Activated CD4-positive, alpha-beta T cell treated with anti-CD3 and anti-CD28 coated beads, Interleukin-2, amount 10 ng/mL, durations not matched to agents 24 days and 14 days (primary cell): ENCODE results near the gene HS6ST1. TPM values are rescaled to one million over a fixed set of nuclear protein-coding genes. Genes with fewer than 3 reads are reported as not detected.

ENCODE experiments used
- DNase-seq: peaks from one replicate; pipeline ENCODE4 v3.0.0; 2022
- H3K27ac Mint-ChIP-seq: one replicate; pipeline ENCODE4 v1.8.0; 2022; ENCODE audit warnings: mild to moderate bottlenecking, mixed read lengths
- H3K27me3 Mint-ChIP-seq: one replicate; pipeline ENCODE4 v1.8.0; 2022; ENCODE audit warnings: mixed read lengths
- H3K36me3 Mint-ChIP-seq: one replicate; pipeline ENCODE4 v1.8.0; 2022; ENCODE audit warnings: low read depth, mild to moderate bottlenecking, mixed read lengths
- H3K4me1 Mint-ChIP-seq: one replicate; pipeline ENCODE4 v1.8.0; 2021; ENCODE audit warnings: mixed read lengths
- H3K4me3 Mint-ChIP-seq: one replicate; pipeline ENCODE4 v1.8.0; 2022; ENCODE audit warnings: mild to moderate bottlenecking, moderate library complexity, mixed read lengths
- H3K9me3 Mint-ChIP-seq: one replicate; pipeline ENCODE4 v1.8.0; 2021; ENCODE audit warnings: mixed read lengths
- intact Hi-C: fragments of 100-400 bp; cut with micrococcal nuclease; formaldehyde crosslinking; loops from one replicate; pipeline ENCODE4 v1.15.1; 2023
- total RNA-seq: library from RNA; stranded (reverse); gene quantifications from 2 replicates; pipeline ENCODE4 v1.2.3, GENCODE V29; 2022

HS6ST1 gene
- total RNA-seq, 1 donor from 2014 or later, result 20.1 TPM

DNA sequence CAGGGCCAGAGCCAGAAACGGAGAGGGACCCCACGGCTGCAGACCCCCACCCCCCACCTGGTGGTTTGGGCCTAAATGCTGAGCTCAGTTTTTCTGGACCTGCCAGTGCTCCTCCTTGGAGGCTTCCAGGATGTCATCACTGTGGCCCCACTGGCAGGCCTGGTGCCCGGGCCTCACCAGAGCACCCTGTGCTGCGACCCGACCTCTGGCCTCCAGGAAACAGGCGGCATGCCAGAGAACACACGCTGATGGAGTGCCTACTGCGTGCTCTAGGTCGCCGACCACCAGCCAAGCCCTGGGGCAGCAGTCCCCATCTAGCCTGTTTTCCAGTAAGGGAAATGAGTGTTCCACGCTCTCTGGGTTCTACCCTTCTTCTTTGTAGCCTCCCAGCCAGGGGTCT lies 33.8 kb downstream of the HS6ST1 start:
- no peak for DNase-seq
- no peaks in the 10 kb centered on the region for H3K27me3 Mint-ChIP-seq
- intact Hi-C loops, result no loop called here

DNA sequence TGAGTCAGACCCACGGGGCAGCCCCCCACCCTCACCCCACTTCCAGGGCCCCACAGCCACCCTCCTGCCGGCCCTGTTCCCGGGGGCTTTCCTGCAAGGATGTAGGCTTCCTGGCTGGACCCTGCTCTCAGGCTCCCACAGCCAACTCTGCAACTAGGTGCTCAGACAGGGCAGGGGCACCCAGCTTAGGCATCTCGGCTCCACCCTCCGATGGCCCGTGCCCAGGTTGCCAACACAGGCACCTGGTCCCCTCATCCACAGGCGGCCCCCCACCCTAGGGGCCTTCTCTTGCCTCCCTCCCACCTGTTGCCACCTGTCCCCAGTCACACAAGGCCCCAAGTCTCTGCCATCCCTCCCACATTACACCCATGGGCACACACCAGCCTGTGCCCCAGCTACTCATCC lies 34.6 kb downstream of the HS6ST1 start:
- Mint-ChIP-seq H3K4me3 (no peak overlapping the region), H3K9me3 (no peaks in the 10 kb centered on the region), H3K27ac (no peak overlapping the region), H3K4me1 (peaks cover 9% of the 10 kb centered on the region), H3K27me3 (no peaks in the 10 kb centered on the region), H3K36me3 (no peaks in the 10 kb centered on the region)
- no peak for DNase-seq
- intact Hi-C loops, result no loop called here

More for the DNA sequence above, 33.8 kb downstream of the HS6ST1 start:
- Mint-ChIP-seq H3K36me3 (no peaks in the 10 kb centered on the region), H3K4me1 (peaks cover 7% of the 10 kb centered on the region), H3K4me3 (no peak overlapping the region), H3K27ac (no peak overlapping the region), H3K9me3 (no peaks in the 10 kb centered on the region)

DNA sequence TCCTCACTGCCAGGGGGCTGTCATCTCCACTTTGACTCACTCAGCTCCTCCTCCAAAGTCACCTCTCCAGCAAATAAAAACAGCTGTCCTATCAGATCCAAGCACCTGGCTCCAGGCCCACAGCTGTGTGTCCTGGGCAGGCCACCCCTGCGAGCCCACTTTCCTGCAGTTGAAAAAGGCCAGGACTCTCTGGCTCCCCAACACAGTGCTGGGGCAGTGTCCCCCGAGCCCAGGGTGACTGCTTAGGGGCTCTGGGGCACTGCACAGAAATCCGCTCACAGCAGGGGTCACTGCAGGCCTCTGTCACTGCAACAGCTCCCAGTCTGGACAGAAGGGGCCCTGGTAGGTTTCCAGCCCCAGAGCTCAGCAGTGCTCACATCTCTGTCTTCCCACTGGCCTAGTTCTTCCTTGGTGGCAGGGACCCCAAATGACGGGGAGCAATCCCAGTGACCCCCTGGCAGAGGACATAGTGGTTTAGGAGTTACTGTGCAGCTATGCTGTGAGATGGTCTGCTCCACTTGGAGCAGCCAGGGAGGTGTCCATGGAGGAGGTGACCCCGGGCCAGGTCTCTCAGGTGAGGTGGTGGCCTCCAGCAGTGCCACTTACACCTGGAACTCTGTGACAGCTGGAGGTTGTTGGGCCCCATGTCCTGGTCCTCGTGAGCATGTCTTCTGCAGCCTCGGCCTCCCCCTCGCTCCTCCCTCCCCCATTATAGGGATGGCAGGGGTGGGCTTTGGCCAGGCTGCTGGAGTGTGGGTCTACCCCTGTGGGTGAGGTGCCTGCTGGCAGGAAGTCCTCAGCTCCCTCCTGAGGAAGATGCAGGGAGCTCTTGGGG lies 35.5 kb downstream of the HS6ST1 start:
- H3K27ac Mint-ChIP-seq, result no peak overlapping the region
- H3K9me3 Mint-ChIP-seq, result no peaks in the 10 kb centered on the region
- H3K27me3 Mint-ChIP-seq, result no peaks in the 10 kb centered on the region
- no peak overlapping the region for H3K4me3 Mint-ChIP-seq
- DNase-seq, result no peak
- intact Hi-C loops, result no loop called here
- H3K36me3 Mint-ChIP-seq, result no peaks in the 10 kb centered on the region
- peaks cover 9% of the 10 kb centered on the region for H3K4me1 Mint-ChIP-seq

DNA sequence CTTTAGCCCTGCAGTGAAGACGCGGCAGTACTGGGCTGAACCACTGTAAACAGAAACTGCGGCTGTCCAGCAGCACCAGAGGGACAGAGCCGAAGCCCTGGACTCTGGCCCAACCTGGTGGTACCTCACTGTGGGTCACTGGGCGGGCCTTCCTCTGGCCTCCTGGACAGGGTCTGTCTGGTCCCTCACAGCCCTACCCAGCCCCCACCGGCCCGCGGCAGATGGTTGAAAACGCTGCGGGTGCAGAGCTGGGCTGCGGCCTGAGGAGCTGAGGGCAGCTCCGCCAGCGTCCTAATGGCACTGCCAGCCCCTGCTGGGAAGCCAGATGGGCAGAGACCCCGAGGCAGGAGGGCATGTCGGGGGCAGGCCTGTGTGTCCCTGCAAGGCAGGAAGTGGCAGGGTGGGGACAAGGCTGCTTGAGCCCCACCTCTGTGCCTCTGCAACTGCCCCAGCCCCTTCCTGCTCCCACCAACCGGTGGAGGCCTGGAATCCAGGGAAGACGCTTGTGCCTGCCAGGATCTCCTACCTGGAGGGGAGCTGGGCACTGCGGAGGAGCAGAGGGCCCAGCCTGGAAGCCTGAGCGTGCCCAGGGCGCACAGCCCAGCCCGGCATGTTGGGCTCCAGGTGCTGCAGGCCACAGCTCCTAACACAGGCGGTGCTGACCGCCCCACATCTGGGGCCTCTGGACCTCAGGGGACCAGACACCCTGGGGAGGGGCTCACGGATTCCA lies 36.3 kb downstream of the HS6ST1 start:
- DNase-seq, result no peak
- no peak overlapping the region for H3K27ac Mint-ChIP-seq
- peaks cover 9% of the 10 kb centered on the region for H3K4me1 Mint-ChIP-seq
- intact Hi-C loops, result no loop called here
- H3K9me3 Mint-ChIP-seq, result no peaks in the 10 kb centered on the region
- H3K4me3 Mint-ChIP-seq, result no peak overlapping the region
- no peaks in the 10 kb centered on the region for H3K27me3 Mint-ChIP-seq
- no peaks in the 10 kb centered on the region for H3K36me3 Mint-ChIP-seq

DNA sequence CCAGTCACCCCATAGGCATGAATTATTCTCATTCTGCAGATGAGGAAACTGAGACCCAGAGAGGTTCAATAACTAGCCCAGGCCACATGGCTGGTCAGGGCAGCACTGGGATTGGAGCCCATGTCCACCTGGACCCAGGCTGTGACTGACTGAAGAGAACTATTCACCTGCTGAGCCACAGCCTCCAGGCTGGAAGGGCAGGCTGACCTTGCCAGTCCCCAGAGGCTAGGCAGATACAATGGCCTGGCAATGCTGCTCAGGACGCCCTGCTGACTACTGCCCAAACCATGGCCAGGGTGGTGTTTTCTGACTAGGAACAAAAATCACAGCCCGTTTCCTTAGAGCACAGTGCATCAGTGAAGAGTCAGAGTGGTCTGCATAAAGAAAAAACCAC lies 36.8 kb downstream of the HS6ST1 start:
- H3K36me3 Mint-ChIP-seq, result no peaks in the 10 kb centered on the region
- H3K27me3 Mint-ChIP-seq, result no peaks in the 10 kb centered on the region
- intact Hi-C loops, result no loop called here
- H3K4me1 Mint-ChIP-seq, result peaks cover 9% of the 10 kb centered on the region
- no peaks in the 10 kb centered on the region for H3K9me3 Mint-ChIP-seq
- no peak overlapping the region for H3K27ac Mint-ChIP-seq
- no peak overlapping the region for H3K4me3 Mint-ChIP-seq
- DNase-seq, result no peak

DNA sequence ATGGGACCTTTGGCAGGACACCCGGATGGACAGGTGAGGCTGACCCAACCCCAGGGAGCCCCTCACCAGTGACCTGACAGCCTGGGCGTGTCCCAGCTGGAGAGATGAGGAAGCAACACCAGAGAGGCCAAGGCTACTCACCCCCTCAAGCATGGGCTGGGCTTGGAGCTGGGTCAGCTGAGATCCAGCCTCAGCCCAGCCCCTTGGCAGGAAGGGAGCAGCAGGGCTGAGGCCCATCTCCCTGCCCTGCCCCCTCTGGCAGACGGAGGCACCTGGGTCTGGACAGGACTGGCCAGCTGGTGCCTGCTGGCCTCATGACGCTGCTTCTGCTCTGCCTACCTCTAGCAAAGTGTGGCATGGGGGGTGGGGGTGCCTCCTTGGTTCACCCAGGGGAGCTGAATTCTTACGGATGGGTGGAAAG lies 37.8 kb downstream of the HS6ST1 start:
- no peaks in the 10 kb centered on the region for H3K27me3 Mint-ChIP-seq

DNA sequence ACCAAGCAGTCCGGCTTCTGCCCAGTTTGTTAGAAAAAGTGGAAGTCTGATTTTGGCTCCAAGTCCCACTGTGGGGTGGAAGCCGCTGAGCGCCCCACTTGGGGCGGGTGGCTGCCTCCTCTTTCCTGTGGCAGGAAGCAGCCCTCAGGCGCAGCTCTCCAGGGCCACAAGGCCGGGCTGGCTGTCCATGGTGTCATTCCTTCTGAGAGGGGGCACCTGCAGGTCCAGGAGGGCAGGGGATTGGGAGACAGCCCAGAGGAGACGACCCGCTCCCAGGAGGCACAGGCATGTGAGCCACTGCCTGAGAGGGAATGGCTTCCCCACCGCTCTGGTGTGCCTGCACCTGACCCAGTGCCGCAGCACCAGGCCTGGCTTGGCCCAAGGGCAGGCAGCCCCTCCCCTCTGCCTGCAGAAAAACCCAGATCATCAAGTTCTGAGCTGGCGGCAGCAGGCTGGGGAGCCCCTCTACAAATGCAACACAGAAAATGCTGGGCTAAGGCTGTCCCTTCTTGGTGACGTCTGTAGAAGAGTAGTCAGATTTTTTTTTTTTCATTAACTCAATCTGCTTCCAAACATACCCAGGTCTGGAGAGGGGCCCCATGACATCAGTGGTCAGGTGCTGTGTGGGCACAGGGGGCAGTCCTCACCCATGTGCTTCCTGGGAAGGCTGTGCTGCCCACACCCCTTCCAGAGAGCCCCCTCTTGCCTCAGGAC lies 38.4 kb downstream of the HS6ST1 start:
- Mint-ChIP-seq H3K4me1 (peaks cover 9% of the 10 kb centered on the region), H3K4me3 (no peak overlapping the region), H3K36me3 (no peaks in the 10 kb centered on the region), H3K9me3 (no peaks in the 10 kb centered on the region), H3K27me3 (no peaks in the 10 kb centered on the region), H3K27ac (no peak overlapping the region)
- no peak for DNase-seq
- intact Hi-C loops, result no loop called here

More for the DNA sequence above, 37.8 kb downstream of the HS6ST1 start:
- DNase-seq, result no peak
- H3K4me1 Mint-ChIP-seq, result peaks cover 9% of the 10 kb centered on the region
- H3K27ac Mint-ChIP-seq, result no peak overlapping the region
- H3K4me3 Mint-ChIP-seq, result no peak overlapping the region
- no peaks in the 10 kb centered on the region for H3K36me3 Mint-ChIP-seq
- intact Hi-C loops, result no loop called here
- no peaks in the 10 kb centered on the region for H3K9me3 Mint-ChIP-seq

DNA sequence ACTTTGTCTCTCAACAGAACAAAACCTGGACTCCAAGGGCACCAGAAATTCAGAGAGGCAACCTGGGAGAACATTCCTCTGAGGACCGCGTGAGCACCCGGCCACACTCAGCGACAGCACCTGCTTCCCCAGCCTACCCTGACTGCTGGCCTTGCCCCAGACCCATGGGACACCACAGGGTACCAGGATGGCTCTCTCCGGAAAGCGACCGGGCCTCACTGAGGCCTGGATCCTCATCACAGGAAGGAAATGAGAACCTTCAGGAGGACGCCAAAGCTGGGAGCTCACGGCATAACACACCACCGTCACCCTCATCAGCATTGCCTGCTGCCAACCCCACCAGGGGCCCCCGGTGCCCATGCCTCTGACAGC lies 38.9 kb downstream of the HS6ST1 start:
- Mint-ChIP-seq H3K4me1 (peaks cover 9% of the 10 kb centered on the region), H3K4me3 (no peak overlapping the region), H3K36me3 (peaks cover 5% of the 10 kb centered on the region), H3K27me3 (no peaks in the 10 kb centered on the region), H3K9me3 (no peaks in the 10 kb centered on the region), H3K27ac (no peak overlapping the region)
- no peak for DNase-seq
- intact Hi-C loops, result no loop called here

DNA sequence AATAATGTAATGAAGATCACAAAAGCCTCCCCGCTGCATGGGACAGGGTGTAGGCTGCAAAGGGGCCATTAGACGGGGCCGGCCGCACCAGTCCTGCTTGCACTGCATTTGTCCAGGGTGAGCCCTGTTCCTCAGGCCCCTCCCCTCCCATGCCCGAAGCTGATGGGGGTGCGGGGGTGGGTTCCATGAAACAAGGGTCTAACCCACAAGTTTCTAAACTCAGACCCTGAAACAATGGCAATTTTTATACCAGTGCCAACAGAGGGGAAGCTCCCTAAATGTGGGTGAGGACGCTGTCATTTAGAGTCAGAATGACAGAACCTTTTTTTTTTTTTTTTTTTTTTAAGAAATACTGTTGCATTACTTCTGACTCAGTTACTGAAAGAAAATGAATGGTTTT lies 39.7 kb downstream of the HS6ST1 start:
- intact Hi-C loops, result no loop called here
- Mint-ChIP-seq H3K27me3 (no peaks in the 10 kb centered on the region), H3K4me3 (no peak overlapping the region), H3K36me3 (peaks cover 10% of the 10 kb centered on the region), H3K4me1 (peaks cover 9% of the 10 kb centered on the region), H3K9me3 (peaks cover 4% of the 10 kb centered on the region), H3K27ac (no peak overlapping the region)
- no peak for DNase-seq

DNA sequence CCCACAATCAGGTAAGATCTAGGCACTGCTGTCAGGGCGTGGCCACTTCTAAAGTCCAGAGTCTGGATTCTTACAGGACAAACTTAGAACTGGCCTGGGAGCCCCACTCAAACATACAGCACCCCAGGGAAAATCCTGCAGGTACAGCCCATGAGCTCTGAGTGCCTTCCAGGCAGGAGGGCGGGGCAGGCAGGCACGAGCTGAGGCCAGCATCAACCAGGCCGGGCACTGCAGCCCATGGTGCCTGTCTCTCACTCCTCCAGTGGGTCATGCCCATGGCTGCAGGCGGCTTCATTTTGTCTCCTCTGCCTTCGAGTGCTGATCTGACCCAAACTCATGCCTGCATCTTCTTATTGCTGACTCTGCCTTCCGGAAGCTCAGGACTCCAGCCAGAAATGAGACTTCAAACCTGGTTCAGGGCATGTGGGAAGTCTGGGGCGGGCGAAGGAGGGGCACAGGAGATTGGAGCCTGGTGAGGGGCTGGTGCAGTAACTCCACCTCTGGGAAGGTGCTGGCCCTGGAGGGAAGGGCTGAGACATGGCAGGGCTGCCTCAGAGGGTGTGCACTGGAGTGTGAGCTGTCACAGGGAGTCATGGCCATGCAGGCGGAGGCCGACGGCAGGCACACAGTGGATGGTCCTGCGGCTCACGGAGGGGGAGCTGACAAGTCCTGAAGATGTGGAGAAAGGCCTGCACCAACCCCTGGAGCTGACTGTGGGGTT lies 40.5 kb downstream of the HS6ST1 start:
- Mint-ChIP-seq H3K4me1 (peaks cover 9% of the 10 kb centered on the region), H3K4me3 (no peak overlapping the region), H3K27ac (no peak overlapping the region), H3K36me3 (peaks cover 12% of the 10 kb centered on the region), H3K27me3 (no peaks in the 10 kb centered on the region), H3K9me3 (peaks cover 4% of the 10 kb centered on the region)
- DNase-seq, result no peak
- intact Hi-C loops, result no loop called here

DNA sequence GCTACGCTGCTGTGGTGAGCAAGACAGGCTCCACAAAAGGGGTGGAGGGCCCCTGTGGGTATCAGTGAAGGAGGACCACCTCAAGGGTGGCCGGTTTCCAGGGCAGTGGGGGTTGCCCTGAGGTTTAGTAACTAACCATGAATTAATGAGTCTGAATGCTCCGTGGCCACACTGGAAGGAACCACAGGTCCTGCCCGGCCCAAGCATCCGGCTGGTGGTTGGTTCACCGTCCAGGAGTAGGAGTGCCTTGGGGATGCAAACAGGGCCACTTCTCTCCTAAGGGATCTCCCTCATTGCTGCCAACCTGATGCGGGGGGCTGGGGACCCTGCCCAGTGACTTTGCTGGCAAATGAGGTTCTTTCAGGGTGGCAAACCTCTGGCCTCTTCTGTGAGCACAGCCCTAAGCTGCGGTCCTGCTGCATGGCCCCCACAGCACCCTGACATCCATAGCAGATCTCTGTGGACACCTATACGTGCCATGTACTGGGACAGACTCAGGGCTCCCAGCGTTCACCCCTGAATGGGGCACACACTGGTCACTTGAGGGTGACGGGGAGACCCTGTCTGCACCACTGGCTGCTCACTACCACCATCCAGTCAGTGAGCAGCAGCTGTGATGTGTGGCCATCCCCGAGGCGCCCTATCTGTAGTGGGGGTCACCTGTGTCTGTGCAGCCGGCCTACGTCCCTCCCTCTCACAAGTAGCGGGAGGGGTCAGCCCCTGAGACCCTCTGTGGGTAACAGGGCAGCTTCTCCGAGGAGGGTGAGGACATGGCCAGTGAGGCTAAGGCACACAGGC lies 41.6 kb downstream of the HS6ST1 start:
- Mint-ChIP-seq H3K9me3 (peaks cover 4% of the 10 kb centered on the region), H3K36me3 (peaks cover 12% of the 10 kb centered on the region), H3K4me3 (no peak overlapping the region), H3K27me3 (no peaks in the 10 kb centered on the region), H3K4me1 (peaks cover 7% of the 10 kb centered on the region), H3K27ac (no peak overlapping the region)
- intact Hi-C loops, result no loop called here
- no peak for DNase-seq

DNA sequence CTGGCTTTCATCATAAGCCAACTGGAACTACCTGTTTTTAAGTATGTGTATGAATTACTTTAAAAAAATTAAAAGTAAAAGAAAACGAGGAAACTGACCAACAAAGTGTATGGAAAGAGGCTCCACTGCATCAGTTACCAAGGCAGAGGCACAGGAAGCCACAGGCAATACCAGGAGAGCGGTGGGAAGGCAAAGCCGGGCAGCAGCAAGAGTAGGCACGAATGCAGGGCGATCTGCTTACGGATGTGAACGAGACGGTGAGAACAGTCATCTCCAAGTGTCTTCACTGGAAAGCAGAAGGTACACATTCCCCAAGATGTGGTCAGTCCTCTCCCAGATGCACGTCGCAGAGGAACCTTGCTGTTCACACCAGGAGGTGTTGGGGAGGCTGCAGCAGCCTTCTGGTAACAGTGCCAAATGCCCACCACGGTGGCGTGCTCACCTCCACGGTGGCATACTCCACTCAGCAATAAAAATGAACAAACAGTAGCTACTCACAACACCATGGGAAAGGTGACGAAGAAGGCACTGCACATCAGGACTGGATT lies 43.1 kb downstream of the HS6ST1 start:
- Mint-ChIP-seq H3K27me3 (no peaks in the 10 kb centered on the region), H3K4me3 (no peak overlapping the region), H3K27ac (no peak overlapping the region), H3K36me3 (peaks cover 12% of the 10 kb centered on the region), H3K9me3 (peaks cover 4% of the 10 kb centered on the region), H3K4me1 (peaks cover 2% of the 10 kb centered on the region)
- DNase-seq, result no peak
- intact Hi-C loops, result no loop called here

DNA sequence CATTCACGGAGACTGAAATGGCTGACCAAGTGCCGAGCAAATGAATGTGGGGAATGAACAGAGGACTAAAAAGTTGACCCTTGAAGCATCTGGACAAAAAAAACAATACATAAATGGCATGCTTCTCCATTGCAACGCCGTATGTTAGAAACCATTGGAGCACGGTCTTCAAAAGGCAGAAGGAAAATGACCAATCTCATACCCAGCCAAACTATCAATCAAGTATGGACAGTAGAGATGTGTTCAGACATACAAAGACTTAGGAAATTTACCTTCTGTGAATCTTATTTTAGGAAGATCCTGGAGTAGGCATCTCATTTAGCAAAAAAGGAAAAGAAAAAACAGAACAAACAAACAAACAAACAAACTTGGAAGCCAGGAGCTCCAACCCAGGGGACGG lies 44.5 kb downstream of the HS6ST1 start:
- peaks cover under 1% of the 10 kb centered on the region for H3K4me1 Mint-ChIP-seq
- H3K27me3 Mint-ChIP-seq, result no peaks in the 10 kb centered on the region
- no peak overlapping the region for H3K4me3 Mint-ChIP-seq
- H3K27ac Mint-ChIP-seq, result no peak overlapping the region
- peaks cover 12% of the 10 kb centered on the region for H3K36me3 Mint-ChIP-seq
- peaks cover 4% of the 10 kb centered on the region for H3K9me3 Mint-ChIP-seq
- no peak for DNase-seq
- intact Hi-C loops, result no loop called here
